Stimulated activated CD4-positive, alpha-beta T cell treated with anti-CD3 and anti-CD28 coated beads, Interleukin-2, amount 100 ng/mL, for 24 hours (primary cell): ENCODE results near the gene PPP1CC.
"Not testable (repeated sequence)": the region's sequence is repeated elsewhere in the genome, so short reads cannot be mapped to it uniquely, and the experiment has no call there.

ENCODE experiments used
- DNase-seq, 2 donors: peaks; one replicate each; pipeline ENCODE4 v3.0.0-alpha.2; 2020

The PPP1CC gene

GRCh38 chr12:110742718-110743570, at the start of gene PPP1CC:
PPP1CC (minus strand) TSS chr12:110742891; CDS start chr12:110742707, 184 bp downstream.
- DNase-seq: peak; percentile 90 to 92

DNA sequence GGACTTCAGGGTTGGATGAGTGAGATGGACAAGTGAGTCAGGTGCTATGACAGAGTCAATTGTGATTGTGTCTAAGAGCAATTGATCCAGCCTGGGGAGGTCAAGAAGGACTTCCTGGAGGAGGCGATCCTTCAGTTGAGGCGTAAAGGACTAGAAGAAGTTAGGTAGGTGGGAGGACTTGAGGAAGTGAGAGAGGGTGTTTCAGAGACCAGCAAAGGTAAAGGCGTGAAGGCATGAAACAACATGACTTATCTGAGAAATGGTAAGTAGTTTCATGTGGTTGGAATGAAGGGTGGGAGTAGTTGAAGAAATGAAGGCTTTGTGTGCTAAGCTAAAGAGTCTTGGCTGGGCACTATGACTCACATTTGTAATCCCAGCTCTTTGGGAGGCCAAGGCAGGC, 48.9 kb upstream of the PPP1CC start:
- no peak for DNase-seq

DNA sequence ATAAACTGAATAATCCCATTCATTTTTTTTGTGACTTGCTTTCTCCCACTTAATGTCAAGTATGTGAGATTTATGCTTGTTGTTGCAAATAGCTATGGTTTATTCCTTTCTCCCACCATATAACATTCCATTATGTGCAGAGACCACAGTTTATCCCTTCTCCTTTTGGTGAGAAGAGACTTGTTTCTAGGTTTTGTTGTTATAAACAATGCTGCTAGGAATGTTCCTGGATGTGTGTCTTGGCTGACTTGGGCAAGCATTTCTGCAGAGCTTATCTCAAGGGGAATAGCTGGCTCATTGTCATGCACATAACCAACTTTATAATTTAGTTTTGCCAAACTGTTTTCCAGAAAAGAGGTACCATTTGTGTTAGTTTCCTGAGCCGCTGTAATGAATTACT, 47.6 kb upstream of the PPP1CC start:
- no peak for DNase-seq

- DNase-seq: no peak
These were observed 43.3 kb upstream of the PPP1CC start for GRCh38 chr12:110786012-110786411.

DNA sequence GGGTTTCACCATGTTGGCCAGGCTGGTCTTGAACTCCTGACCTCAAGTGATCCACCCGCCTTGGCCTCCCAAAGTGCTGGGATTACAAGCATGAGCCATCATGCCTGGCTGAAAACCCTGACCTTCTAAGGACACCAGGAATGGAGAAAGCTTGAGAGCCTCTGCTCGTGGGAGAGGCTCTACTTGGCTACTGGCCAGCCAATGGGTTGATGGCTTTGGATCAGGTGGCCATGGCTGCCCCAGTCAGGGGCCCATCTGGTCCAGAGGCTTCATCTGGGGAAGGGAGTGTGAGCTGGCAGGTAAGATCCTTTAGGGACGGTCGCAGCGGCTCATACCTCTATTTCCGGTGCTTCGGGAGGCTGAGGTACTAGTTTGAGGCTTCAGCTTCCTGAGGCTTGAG, 42.5 kb upstream of the PPP1CC start:
- DNase-seq: no peak

DNA sequence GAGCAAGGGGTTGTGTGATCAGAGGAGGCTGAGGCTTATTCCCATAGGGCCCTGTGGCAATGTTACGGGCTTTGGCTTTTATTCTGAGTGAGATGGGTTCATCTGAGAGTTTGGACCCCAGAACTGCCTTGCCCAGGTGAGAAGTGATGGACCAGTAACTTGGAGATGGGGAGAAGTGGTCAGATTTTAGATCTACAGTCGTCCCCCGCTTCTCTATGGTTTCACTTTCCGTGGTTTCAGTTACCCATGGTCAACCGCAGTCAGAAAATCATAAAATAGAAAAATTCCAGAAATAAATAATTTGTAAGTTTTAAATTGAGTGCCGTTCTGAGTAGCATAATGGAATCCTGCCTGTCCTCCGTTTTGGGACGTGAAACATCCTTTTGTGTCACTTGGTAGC, 40.2 kb upstream of the PPP1CC start:
- no peak for DNase-seq

DNA sequence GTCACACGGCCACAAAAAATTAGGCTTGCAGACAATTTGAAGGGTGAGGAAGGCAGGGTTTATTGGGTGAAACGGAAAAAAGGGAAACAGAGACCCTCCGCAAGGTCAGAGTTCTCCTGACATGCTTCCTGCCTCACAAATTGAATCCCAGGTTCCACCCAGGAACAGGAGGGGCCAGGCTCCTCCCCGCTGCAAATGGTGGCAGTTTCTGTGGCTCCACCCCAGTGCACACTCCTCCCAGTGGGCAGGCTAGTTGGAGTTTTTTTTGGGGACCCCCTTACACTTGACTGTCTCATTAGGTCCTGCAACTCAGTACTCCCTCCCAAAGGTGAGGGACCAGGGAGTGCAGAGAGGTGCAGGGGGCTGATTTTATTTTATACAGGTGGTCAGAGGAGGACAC, 39.4 kb upstream of the PPP1CC start:
- DNase-seq: no peak

DNA sequence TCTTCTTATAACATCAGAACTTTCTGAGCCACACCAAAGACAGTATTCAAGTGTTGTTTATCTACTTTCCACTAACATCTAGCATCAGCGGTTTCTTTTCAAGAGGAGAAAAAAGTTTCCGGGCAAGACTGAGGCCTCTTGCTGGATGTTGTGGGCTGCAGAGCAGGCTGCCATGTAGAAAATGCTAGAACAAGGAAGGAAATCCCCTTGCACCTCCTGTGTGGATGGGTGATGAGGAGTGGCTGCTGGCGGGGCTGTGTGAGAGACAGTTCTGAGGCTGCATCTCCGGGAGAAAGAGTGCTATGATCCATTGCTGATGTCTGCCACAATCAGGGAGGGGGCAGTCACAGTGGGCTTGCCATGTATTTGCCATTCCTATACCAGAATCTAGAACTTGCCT, 37.8 kb upstream of the PPP1CC start:
- DNase-seq: peak; percentile 45 to 65

- no peak for DNase-seq
These were observed 36.3 kb upstream of the PPP1CC start for GRCh38 chr12:110778833-110779577.

- peak; percentile 62 to 74 for DNase-seq
These were observed 33.7 kb upstream of the PPP1CC start for GRCh38 chr12:110776410-110776809.

DNA sequence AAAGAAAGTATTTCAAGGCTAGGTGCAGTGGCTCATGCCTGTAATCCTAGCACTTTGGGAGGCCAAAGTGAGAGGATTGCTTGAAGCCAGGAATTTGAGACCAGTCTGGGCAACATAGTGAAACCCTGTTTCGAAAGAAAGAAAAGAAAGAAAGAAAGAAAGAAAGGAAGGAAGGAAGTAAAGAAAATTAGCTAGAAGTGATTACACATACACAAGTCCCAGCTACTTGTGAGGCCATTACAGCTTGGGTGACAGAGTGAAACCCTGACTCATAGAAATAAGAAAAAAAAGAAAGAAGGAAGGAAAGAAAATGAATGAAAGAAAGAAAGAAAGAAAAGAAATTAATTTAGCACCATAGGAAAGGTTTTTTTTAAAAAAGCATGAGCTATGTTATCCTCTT, 33.3 kb upstream of the PPP1CC start:
- DNase-seq: no peak

DNA sequence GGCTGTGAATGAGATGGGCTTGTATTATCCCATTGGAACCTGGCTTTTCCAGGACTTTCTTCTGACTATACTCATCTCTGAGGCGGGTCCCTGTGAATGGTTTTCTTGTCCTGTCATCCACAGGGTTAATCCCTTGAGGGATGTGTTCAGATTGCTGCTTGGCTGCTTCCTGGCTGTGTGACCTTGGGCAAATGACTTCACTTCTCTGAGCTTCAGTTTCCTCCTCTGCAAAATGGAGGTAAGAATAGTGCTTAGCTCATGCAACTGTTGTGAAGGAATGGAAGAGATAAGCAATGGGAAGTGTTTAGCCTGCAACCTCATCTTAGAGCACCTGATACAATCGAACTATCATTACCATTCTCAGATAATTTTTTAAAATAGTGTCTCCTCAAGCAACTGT, 32.1 kb upstream of the PPP1CC start:
- no peak for DNase-seq

DNA sequence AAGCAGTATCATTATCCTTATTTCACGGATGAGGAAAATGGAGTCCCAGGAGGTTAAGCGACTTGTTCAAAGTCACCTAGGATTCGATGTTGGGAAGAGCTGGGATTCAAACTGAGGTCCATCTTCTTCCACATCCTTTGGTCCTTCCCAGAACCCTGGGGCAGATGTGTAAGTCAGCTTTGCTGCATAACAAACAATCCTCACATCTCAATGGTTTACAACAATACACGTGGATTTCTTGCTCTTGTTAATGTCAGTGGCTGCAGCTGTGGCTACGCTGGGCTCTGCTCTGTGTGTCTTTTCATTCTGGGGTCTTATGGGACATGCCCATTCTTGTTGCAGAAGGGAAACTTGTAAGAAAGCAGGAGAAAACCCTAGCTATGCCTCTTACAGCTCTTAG, 26.3 kb upstream of the PPP1CC start:
- DNase-seq: no peak

- DNase-seq: no peak
These were observed 25.2 kb upstream of the PPP1CC start for GRCh38 chr12:110767863-110768262.

- DNase-seq: no peak
These were observed 23.8 kb upstream of the PPP1CC start for GRCh38 chr12:110766311-110767154.

DNA sequence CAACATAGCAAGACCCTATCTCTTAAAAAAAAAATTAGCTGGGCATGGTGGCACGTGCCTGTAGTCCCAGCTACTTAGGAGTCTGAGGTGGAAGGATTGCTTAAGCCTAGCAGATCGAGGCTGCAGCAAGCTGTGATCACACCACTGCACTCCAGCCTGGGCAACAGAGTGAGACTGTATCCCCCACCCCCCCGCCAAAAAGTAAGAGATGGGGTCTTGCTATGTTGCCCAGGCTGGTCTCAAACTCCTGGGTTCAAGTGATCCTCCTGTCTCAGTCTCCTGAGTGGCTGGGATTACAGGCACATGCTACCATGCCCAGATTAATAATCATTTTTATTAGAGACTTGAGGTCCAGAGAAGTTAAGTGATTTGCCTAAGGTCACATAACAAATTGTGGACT, 22.9 kb upstream of the PPP1CC start:
- DNase-seq: not testable (repeated sequence)

DNA sequence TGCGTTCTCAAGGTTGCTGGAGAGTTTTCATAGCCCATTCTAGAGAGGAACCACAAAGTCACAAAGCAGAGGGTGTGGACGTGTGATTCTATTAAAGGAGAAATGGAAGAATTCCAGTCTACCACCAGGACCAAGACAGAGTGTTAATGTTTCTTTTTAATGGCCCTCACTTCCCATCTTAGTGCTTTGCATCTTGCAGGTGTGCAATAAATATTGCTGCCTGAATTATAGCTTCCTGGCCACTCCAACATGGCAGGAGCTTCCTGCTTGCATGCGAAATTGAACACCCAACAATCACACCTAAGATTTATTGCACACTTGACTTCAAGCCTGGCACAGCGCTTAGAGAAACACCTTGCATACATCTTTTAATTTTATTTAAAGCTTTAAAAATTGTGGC, 22.4 kb upstream of the PPP1CC start:
- DNase-seq: no peak

DNA sequence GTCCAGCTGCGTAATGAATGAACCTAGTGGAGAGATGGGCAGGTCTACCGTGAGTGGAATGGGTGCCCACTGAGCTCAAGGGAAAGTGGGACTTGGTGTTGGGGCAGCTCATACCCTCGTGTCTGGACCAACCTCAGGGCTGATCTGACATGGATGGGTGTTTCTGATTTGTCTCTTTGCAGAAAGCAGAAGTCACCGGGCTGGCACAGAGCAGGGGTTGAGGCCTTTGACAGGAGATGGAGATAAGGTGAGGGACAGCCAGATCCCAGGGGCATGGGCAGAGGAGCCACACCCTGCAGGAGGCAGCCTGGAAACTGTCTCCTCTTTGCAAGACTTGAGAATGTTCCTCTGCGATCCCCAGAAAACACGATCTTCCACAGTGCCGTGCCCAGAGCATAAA, 20.9 kb upstream of the PPP1CC start:
- no peak for DNase-seq

- DNase-seq: no peak
These were observed 20.2 kb upstream of the PPP1CC start for GRCh38 chr12:110762891-110763290.

- DNase-seq: no peak
These were observed 17.5 kb upstream of the PPP1CC start for GRCh38 chr12:110760204-110760609.

GRCh38 chr12:110758922-110759321, 16.2 kb upstream of the PPP1CC start:
- DNase-seq: no peak

GRCh38 chr12:110756611-110757010, 13.9 kb upstream of the PPP1CC start:
- no peak for DNase-seq

GRCh38 chr12:110754101-110754793, 11.6 kb upstream of the PPP1CC start:
- no peak for DNase-seq
